DND-41 (cell line): ENCODE data around the gene GNPNAT1.
A peak's percentile ranks its signal among the peaks of the same experiment; 100 is the strongest.

Experiments used
- ATAC-seq: fragments of 200-7000 bp; cut with Tn5 transposase; 3 replicates; pipeline ENCODE4 v1.9.1; 2021; ENCODE audit warnings: low read depth; ENCODE audit not compliant: insufficient read depth
- DNase-seq: peaks from one replicate; pipeline ENCODE4 v3.0.0-alpha.2; 2020
- H2AFZ ChIP-seq: 2 replicates; pipeline ENCODE4 v1.6.0; 2012; ENCODE audit warnings: low read depth, low read length
- H3K27ac ChIP-seq: 2 replicates; pipeline ENCODE4 v1.5.1; 2012; ENCODE audit warnings: low read length, inconsistent platforms
- H3K27me3 ChIP-seq: fragments of 200-600 bp; sonication (generic); 2 replicates; pipeline ENCODE4 v1.6.0; 2012; ENCODE audit warnings: low read length, mild to moderate bottlenecking, inconsistent platforms; ENCODE audit not compliant: insufficient read depth, poor library complexity
- H3K36me3 ChIP-seq: 2 replicates; pipeline ENCODE4 v1.5.1; 2012; ENCODE audit warnings: low read length, inconsistent platforms; ENCODE audit not compliant: insufficient read depth
- H3K4me1 ChIP-seq: 2 replicates; pipeline ENCODE4 v1.5.1; 2012; ENCODE audit warnings: mild to moderate bottlenecking, low read length; ENCODE audit not compliant: insufficient read depth
- H3K4me2 ChIP-seq: 2 replicates; pipeline ENCODE4 v1.6.0; 2012; ENCODE audit warnings: mild to moderate bottlenecking, moderate library complexity, low read length, inconsistent platforms; ENCODE audit not compliant: insufficient read depth
- H3K4me3 ChIP-seq, 2 experiments: fragments of 200-600 bp in 1 of 2; shearing (Covaris generic) in 1 of 2; 2 replicates each; pipeline ENCODE4 v1.5.1; 2012 to 2016; ENCODE audit warnings: inconsistent platforms in 2 of 2, low read length in 2 of 2, mild to moderate bottlenecking in 2 of 2, low read depth in 1 of 2, moderate library complexity in 1 of 2
- H3K79me2 ChIP-seq: 2 replicates; pipeline ENCODE4 v1.6.0; 2012; ENCODE audit warnings: low read length, inconsistent platforms; ENCODE audit not compliant: insufficient read depth
- H3K9ac ChIP-seq: 2 replicates; pipeline ENCODE4 v1.6.0; 2012; ENCODE audit warnings: low read depth, mild to moderate bottlenecking, inconsistent platforms, low read length, moderate library complexity
- H3K9me3 ChIP-seq: 2 replicates; pipeline ENCODE4 v1.5.1; 2012; ENCODE audit warnings: low read length, moderate library complexity, mild to moderate bottlenecking, inconsistent platforms; ENCODE audit not compliant: insufficient read depth, severe bottlenecking
- H4K20me1 ChIP-seq: 2 replicates; pipeline ENCODE4 v1.6.0; 2012; ENCODE audit warnings: low read length; ENCODE audit not compliant: insufficient read depth
- EZH2 ChIP-seq: IDR thresholded peaks from 3 replicates; pipeline ENCODE4 v1.6.1; 2012; ENCODE audit warnings: borderline replicate concordance, low read depth, mild to moderate bottlenecking, moderate library complexity, low read length, inconsistent platforms; ENCODE audit not compliant: severe bottlenecking
- TF ChIP-seq, protein P1 (sequence below): IDR thresholded peaks from 2 replicates; pipeline ENCODE4 v1.5.1; 2012; ENCODE audit warnings: borderline replicate concordance, low read length, moderate library complexity, mild to moderate bottlenecking; ENCODE audit not compliant: poor library complexity, severe bottlenecking; ENCODE audit errors: extremely low read depth

Gene GNPNAT1

DNA sequence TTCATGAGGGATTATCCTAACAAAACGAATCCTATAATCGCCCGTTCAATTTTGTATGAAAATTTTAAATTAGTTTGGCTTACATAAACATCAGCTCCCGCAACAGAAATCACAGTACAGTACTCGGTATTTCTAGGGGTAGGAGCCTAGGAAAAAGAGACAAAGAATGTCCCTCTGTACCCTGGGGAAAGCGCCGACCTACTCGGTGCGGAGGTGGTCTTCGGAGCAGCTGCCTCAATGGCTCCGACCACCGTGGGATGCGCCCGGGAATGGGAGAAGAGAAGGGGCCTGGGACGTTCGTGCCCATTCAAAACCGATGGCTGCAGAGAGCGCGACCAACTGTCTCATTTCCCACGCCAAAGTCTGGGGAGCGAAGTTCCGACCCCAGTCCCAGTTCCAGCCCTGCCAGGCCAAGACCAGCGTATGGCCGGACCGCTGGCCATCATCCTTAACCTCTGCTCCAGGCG, 618 bp downstream of the GNPNAT1 start:
- Histone ChIP-seq H3K79me2 (peaks cover 55% of the 10 kb centered on the region), H3K9me3 (no peaks in the 10 kb centered on the region), H3K4me3 (peak overlapping the region; percentile 88 to 99), H2AFZ (peak overlapping the region; percentile 98), H4K20me1 (no peaks in the 10 kb centered on the region), H3K27me3 (no peaks in the 10 kb centered on the region), H3K27ac (peak overlapping the region; percentile 85), H3K9ac (peak overlapping the region; percentile 89), H3K4me2 (peak overlapping the region; percentile 91), H3K4me1 (peaks cover 49% of the 10 kb centered on the region), H3K36me3 (no peaks in the 10 kb centered on the region; the same call in 1 of the 2 replicates)
- peak; percentile 5; the same call in 2 of the 3 replicates for ATAC-seq
- DNase-seq: no peak
- TF ChIP-seq, protein P1, sequence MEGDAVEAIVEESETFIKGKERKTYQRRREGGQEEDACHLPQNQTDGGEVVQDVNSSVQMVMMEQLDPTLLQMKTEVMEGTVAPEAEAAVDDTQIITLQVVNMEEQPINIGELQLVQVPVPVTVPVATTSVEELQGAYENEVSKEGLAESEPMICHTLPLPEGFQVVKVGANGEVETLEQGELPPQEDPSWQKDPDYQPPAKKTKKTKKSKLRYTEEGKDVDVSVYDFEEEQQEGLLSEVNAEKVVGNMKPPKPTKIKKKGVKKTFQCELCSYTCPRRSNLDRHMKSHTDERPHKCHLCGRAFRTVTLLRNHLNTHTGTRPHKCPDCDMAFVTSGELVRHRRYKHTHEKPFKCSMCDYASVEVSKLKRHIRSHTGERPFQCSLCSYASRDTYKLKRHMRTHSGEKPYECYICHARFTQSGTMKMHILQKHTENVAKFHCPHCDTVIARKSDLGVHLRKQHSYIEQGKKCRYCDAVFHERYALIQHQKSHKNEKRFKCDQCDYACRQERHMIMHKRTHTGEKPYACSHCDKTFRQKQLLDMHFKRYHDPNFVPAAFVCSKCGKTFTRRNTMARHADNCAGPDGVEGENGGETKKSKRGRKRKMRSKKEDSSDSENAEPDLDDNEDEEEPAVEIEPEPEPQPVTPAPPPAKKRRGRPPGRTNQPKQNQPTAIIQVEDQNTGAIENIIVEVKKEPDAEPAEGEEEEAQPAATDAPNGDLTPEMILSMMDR: no peak
- no peak for TF ChIP-seq EZH2

DNA sequence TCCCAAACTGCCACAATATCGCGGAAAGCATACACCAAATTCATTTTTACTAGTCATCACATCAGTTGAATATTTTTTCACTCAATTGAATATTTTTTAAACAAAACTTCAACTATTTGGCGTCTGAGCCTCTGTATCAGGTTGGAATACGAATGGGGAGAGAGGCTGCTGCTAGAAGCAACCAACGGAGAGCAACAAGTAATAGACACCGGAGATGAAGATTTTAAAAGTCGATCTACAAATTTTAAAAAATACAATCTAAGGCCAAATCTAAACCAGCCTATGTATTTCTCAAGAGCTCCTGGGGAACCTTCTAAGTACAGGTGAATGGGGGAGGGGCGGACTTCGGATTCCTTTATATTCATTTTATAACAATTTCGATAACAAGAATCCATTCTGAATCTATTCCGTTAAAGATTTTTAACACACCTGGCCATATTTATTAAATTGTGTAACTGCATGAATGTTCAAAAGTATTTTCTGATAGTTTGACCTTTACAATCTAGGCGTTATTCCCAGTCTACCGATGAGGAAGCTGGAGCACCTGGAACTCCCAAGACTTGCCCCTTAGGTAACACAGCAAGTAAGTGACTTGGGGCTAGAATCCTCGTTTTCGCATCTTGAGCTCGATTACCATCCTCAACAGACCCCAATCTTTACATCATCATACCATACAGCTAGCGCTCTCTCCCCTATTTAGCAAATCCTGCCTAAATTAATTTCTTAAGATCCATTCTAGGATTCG, 1.2 kb downstream of the GNPNAT1 start:
- Histone ChIP-seq H3K4me3 (peak overlapping the region; percentile 88 to 99), H4K20me1 (no peaks in the 10 kb centered on the region), H3K36me3 (no peaks in the 10 kb centered on the region; the same call in 1 of the 2 replicates), H2AFZ (peak overlapping the region; percentile 98), H3K27me3 (no peaks in the 10 kb centered on the region), H3K9ac (peak overlapping the region; percentile 89), H3K27ac (peak overlapping the region; percentile 85), H3K4me1 (peaks cover 49% of the 10 kb centered on the region), H3K4me2 (peak overlapping the region; percentile 91), H3K79me2 (peaks cover 59% of the 10 kb centered on the region), H3K9me3 (no peaks in the 10 kb centered on the region)
- no peak for TF ChIP-seq EZH2
- TF ChIP-seq, protein P1: no peak
- DNase-seq: no peak
- no peak for ATAC-seq

DNA sequence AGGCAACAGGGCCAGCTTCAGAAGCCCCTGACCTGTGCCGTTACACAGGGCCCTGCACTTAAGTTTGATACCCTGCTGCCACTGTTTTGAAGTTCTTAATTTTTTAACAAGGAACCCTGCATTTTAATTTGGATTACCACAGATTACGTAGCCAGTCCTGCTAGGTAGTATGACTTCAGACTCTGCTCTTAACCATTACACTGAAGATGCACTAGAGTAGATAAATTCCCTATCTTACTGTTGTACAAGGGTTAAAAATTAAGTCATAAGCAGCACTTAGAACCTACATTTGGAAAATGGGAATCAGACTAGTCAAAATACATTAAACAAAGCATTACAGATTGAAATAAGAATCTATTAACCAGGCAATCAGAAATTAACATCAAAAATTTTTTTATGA, 2.3 kb downstream of the GNPNAT1 start:
- Histone ChIP-seq H3K27me3 (no peaks in the 10 kb centered on the region), H3K9me3 (no peaks in the 10 kb centered on the region), H4K20me1 (no peaks in the 10 kb centered on the region), H3K79me2 (peaks cover 63% of the 10 kb centered on the region), H3K4me3 (peak overlapping the region; percentile 9 to 99; a peak in 3 of 4 replicates), H3K4me2 (peak overlapping the region; percentile 91), H3K36me3 (no peaks in the 10 kb centered on the region; the same call in 1 of the 2 replicates), H3K9ac (peak overlapping the region; percentile 89), H3K27ac (peak overlapping the region; percentile 47; the same call in 1 of the 2 replicates), H3K4me1 (peaks cover 49% of the 10 kb centered on the region), H2AFZ (no peak overlapping the region)
- TF ChIP-seq EZH2: no peak
- TF ChIP-seq, protein P1: no peak
- DNase-seq (no peak), ATAC-seq (no peak)
